GM12892 (cell line): ENCODE results near the gene COL15A1.

Experiments used
- DNase-seq: peaks from one replicate; pipeline ENCODE4 v3.0.0; 2011; ENCODE audit not compliant: insufficient read length
- FAIRE-seq: peaks from 2 replicates; lab custom pipeline; 2011; peaks lifted over from hg19 to GRCh38; lab: Jason Lieb, UNC
- POLR2A ChIP-seq: IDR thresholded peaks from 2 replicates; pipeline ENCODE4 v1.6.1; 2011; ENCODE audit warnings: low read depth, low read length, control low read depth
- POLR2AphosphoS5 ChIP-seq: IDR thresholded peaks from 2 replicates; pipeline ENCODE4 v1.6.1; 2011; ENCODE audit warnings: low read depth, low read length, control low read depth
- TAF1 ChIP-seq: IDR thresholded peaks from 2 replicates; pipeline ENCODE4 v1.6.1; 2011; ENCODE audit warnings: low read depth, mild to moderate bottlenecking, control low read depth, low read length, borderline replicate concordance

The COL15A1 gene

DNA sequence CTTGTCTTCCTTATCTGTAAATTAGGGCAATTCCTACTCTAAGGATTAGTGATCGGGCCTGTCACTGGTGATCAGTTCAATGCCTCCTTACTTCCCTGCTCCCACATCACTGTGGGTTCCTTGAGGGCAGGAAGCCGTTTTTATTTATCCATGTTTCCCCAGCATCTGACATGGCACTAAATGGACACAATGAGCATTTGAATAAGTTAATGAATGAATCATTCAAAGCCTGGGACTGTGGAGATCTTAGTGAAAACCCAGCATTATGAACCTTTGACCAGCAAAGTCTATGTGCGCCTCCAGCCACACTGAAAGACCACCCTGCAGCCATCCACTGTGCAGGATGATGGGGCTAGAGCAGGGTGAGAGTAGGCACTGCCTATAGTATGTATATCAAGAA is 11.6 kb downstream of the COL15A1 start:
- FAIRE-seq (no peak), DNase-seq (no peak)
- TF ChIP-seq POLR2AphosphoS5 = no peak
- TF ChIP-seq POLR2A = no peak
- no peak for TF ChIP-seq TAF1

GRCh38 chr9:98957826-98958225 is 14.1 kb downstream of the COL15A1 start:
- no peak for FAIRE-seq
- no peak for DNase-seq

GRCh38 chr9:98958271-98958984 is 14.7 kb downstream of the COL15A1 start:
- no peak for DNase-seq
- FAIRE-seq = no peak
- TF ChIP-seq TAF1 (no peak), POLR2AphosphoS5 (no peak), POLR2A (no peak)

More at GRCh38 chr9:98957826-98958225, 14.1 kb downstream of the COL15A1 start:
- TF ChIP-seq POLR2A (no peak), POLR2AphosphoS5 (no peak), TAF1 (no peak)

GRCh38 chr9:98960409-98960808 is 16.7 kb downstream of the COL15A1 start:
- no peak for FAIRE-seq
- no peak for TF ChIP-seq TAF1
- TF ChIP-seq POLR2AphosphoS5 = no peak
- TF ChIP-seq POLR2A = no peak
- DNase-seq = no peak

GRCh38 chr9:98961513-98962180 is 17.9 kb downstream of the COL15A1 start:
- TF ChIP-seq POLR2A (no peak), TAF1 (no peak), POLR2AphosphoS5 (no peak)
- no peak for FAIRE-seq
- DNase-seq = no peak

- DNase-seq (no peak), FAIRE-seq (no peak)
- TF ChIP-seq POLR2A = no peak
- no peak for TF ChIP-seq TAF1
- no peak for TF ChIP-seq POLR2AphosphoS5
These were observed 18.5 kb downstream of the COL15A1 start for GRCh38 chr9:98962181-98962560.

- FAIRE-seq (no peak), DNase-seq (no peak)
- TF ChIP-seq POLR2A = no peak
- TF ChIP-seq TAF1 = no peak
- no peak for TF ChIP-seq POLR2AphosphoS5
These were observed 19.2 kb downstream of the COL15A1 start for GRCh38 chr9:98962861-98963260.

DNA sequence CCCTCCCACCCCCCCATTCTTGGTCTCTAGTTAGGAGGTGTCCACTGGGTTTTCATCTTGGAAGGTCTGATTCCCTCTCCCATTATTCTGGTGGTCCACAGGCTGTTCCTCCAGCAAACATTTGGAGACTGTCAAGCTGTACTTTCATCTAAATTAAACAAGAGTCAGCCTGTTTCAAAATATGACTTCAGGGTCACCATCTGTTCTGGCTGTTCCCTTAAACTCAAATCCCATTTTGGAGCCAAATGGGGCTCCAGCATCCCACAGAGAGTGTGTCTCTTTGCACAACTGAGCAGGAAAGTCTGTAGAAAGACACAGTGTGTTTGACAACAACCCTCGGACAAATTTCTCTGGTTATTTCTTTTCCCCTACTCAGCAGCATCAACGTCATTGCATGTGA is 20.5 kb downstream of the COL15A1 start:
- no peak for DNase-seq
- FAIRE-seq = no peak
- no peak for TF ChIP-seq TAF1
- no peak for TF ChIP-seq POLR2A
- no peak for TF ChIP-seq POLR2AphosphoS5

DNA sequence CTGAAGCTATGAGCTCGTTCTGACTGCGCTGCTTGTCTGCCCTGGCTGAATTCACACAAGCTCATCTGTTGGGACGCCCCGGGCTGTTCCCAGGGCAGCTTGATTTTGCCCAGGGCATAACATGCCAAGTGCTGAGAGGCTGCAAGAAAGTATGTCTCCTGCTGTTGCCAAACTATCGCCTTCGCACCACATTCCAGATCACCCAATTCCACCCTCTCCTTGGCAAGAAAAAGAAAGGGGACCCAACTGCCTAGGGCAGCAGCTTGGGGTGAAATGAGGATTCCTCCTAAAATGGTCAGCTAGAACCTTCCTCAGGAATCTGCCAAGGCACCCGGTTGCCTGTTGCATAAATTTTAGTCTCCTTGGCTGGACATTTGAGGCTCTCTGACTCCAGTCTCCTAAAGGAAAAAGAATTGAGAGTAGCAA is 21.2 kb downstream of the COL15A1 start:
- FAIRE-seq = no peak
- TF ChIP-seq POLR2A (no peak), TAF1 (no peak), POLR2AphosphoS5 (no peak)

GRCh38 chr9:98966676-98967075 is 23.0 kb downstream of the COL15A1 start:
- FAIRE-seq = no peak
- DNase-seq = no peak
- TF ChIP-seq POLR2A = no peak

More for the DNA sequence above, 21.2 kb downstream of the COL15A1 start:
- no peak for DNase-seq

- no peak for FAIRE-seq
- DNase-seq = no peak
- TF ChIP-seq TAF1 (no peak), POLR2AphosphoS5 (no peak), POLR2A (no peak)
These were observed 23.6 kb downstream of the COL15A1 start for GRCh38 chr9:98967257-98967656.

GRCh38 chr9:98967680-98968079 is 24.0 kb downstream of the COL15A1 start:
- FAIRE-seq = no peak

More at GRCh38 chr9:98967680-98968079, 24.0 kb downstream of the COL15A1 start:
- no peak for DNase-seq
- TF ChIP-seq POLR2A (no peak), POLR2AphosphoS5 (no peak), TAF1 (no peak)
